NCI-H128 (cell line): ENCODE data around the gene HMCN2.

ENCODE experiments used
- DNase-seq: peaks from one replicate; lab custom pipeline; 2025; ENCODE audit not compliant: unreplicated experiment; lab: John Stamatoyannopoulos, UW

Gene HMCN2

GRCh38 chr9:130465383-130466096, 200.0 kb downstream of the HMCN2 start:
- no peak for DNase-seq

GRCh38 chr9:130466537-130467217, 201.1 kb downstream of the HMCN2 start:
- no peak for DNase-seq

- DNase-seq = peak; percentile 82
Observed at GRCh38 chr9:130467316-130467715, 201.8 kb downstream of the HMCN2 start.

GRCh38 chr9:130468566-130468965, 203.0 kb downstream of the HMCN2 start:
- DNase-seq = no peak

GRCh38 chr9:130470269-130470668, 204.7 kb downstream of the HMCN2 start:
- DNase-seq = no peak

- DNase-seq = no peak
Observed at GRCh38 chr9:130470950-130471349, 205.4 kb downstream of the HMCN2 start.

- DNase-seq = no peak
Observed at GRCh38 chr9:130471411-130472183, 206.0 kb downstream of the HMCN2 start.

- DNase-seq = no peak
Observed at GRCh38 chr9:130472184-130472705, 206.7 kb downstream of the HMCN2 start.

- no peak for DNase-seq
Observed at GRCh38 chr9:130473009-130473408, 207.4 kb downstream of the HMCN2 start.

- DNase-seq = no peak
Observed at GRCh38 chr9:130473566-130473965, 208.0 kb downstream of the HMCN2 start.

GRCh38 chr9:130474106-130474505, 208.5 kb downstream of the HMCN2 start:
- no peak for DNase-seq

- DNase-seq = no peak
Observed at GRCh38 chr9:130476151-130476730, 210.7 kb downstream of the HMCN2 start.

- no peak for DNase-seq
Observed at GRCh38 chr9:130477564-130477963, 212.0 kb downstream of the HMCN2 start.

GRCh38 chr9:130478152-130478551, 212.6 kb downstream of the HMCN2 start:
- no peak for DNase-seq

GRCh38 chr9:130478736-130479575, 213.4 kb downstream of the HMCN2 start:
- no peak for DNase-seq

- no peak for DNase-seq
Observed at GRCh38 chr9:130479587-130479986, 214.0 kb downstream of the HMCN2 start.

- DNase-seq = no peak
Observed at GRCh38 chr9:130480673-130481072, 215.1 kb downstream of the HMCN2 start.

GRCh38 chr9:130482463-130482862, 216.9 kb downstream of the HMCN2 start:
- no peak for DNase-seq

- DNase-seq = no peak
Observed at GRCh38 chr9:130483371-130483971, 217.9 kb downstream of the HMCN2 start.
